ENCODE data around the gene ZNF277. TPM values are rescaled to one million over a fixed set of nuclear protein-coding genes. Genes with fewer than 3 reads are reported as not detected.
"Not testable (repeated sequence)": the region's sequence is repeated elsewhere in the genome, so short reads cannot be mapped to it uniquely, and the experiment has no call there.

The ZNF277 gene
- total RNA-seq, 4 donors from 2014 or later, result 16.5 to 25.8 (median 19.1) TPM

DNA sequence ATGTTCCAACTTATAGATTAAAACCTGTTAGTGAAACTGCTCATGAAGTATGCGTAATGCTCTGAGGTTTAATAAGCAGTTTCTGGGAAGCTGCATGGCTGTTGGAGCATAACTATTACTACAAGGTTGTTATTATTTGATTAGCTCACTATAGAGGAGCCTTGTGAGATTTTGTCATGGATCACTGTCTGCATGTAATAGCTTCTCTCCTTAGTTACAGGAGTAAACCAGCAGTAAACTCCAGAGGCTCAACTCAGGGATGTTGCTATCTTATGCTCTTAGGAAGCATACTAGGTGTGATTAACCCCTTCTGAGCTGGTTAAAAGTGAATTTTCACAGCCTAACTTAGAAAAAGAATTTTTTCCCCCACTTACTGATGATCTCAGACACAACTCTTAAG is 180.1 kb downstream of the ZNF277 start:
- no peaks in the 10 kb centered on the region for H3K9me3 ChIP-seq
- 88% methylated on average over 1 of the region's 1 CpG for WGBS, 2 donors
- TF ChIP-seq EP300 (IDR thresholded peaks at IDR 0.05) (no peak), POLR2A (IDR thresholded peaks at IDR 0.05) (no peak)
- TF ChIP-seq, protein P1, sequence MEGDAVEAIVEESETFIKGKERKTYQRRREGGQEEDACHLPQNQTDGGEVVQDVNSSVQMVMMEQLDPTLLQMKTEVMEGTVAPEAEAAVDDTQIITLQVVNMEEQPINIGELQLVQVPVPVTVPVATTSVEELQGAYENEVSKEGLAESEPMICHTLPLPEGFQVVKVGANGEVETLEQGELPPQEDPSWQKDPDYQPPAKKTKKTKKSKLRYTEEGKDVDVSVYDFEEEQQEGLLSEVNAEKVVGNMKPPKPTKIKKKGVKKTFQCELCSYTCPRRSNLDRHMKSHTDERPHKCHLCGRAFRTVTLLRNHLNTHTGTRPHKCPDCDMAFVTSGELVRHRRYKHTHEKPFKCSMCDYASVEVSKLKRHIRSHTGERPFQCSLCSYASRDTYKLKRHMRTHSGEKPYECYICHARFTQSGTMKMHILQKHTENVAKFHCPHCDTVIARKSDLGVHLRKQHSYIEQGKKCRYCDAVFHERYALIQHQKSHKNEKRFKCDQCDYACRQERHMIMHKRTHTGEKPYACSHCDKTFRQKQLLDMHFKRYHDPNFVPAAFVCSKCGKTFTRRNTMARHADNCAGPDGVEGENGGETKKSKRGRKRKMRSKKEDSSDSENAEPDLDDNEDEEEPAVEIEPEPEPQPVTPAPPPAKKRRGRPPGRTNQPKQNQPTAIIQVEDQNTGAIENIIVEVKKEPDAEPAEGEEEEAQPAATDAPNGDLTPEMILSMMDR (IDR thresholded peaks at IDR 0.05), result no peak
- no peak overlapping the region for H3K4me3 ChIP-seq
- DNase-seq (ENCODE audit: low spot score in 2 of 2), result no peak
- H3K36me3 ChIP-seq, result no peaks in the 10 kb centered on the region
- H3K27me3 ChIP-seq, result no peaks in the 10 kb centered on the region
- H3K4me1 ChIP-seq, result no peaks in the 10 kb centered on the region
- H3K27ac ChIP-seq, result no peak overlapping the region

DNA sequence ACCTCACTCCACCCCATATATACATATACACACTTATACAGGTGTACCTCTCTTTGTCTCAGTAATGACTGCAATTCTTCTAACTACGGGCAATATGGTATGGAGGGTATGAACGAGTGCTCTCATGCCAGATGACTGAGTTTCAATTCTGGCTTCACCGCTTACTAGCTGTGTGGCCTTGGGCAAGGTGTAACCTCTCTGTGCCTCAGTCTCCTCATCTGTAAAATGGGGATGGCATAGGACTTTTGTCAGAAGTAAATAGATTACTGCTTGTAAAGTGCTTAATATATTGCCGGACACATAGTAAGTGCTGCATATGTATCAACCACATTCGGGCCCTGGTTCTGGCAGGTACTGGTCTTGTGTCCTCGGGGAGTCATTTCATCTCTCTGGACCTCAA is 183.7 kb downstream of the ZNF277 start:
- no peak overlapping the region for H3K27ac ChIP-seq
- TF ChIP-seq, protein P1 (IDR thresholded peaks at IDR 0.05), result no peak
- no peak for TF ChIP-seq EP300 (IDR thresholded peaks at IDR 0.05)
- 89 to 96% methylated on average over 6 of the region's 6 CpGs for WGBS, 2 donors
- no peak overlapping the region for H3K4me3 ChIP-seq
- H3K4me1 ChIP-seq, result peaks cover 0 to 8% (median 3%) of the 10 kb centered on the region in 4 donors
- H3K9me3 ChIP-seq, result no peaks in the 10 kb centered on the region
- no peaks in the 10 kb centered on the region for H3K27me3 ChIP-seq
- no peaks in the 10 kb centered on the region for H3K36me3 ChIP-seq
- no peak for DNase-seq (ENCODE audit: low spot score in 2 of 2)

DNA sequence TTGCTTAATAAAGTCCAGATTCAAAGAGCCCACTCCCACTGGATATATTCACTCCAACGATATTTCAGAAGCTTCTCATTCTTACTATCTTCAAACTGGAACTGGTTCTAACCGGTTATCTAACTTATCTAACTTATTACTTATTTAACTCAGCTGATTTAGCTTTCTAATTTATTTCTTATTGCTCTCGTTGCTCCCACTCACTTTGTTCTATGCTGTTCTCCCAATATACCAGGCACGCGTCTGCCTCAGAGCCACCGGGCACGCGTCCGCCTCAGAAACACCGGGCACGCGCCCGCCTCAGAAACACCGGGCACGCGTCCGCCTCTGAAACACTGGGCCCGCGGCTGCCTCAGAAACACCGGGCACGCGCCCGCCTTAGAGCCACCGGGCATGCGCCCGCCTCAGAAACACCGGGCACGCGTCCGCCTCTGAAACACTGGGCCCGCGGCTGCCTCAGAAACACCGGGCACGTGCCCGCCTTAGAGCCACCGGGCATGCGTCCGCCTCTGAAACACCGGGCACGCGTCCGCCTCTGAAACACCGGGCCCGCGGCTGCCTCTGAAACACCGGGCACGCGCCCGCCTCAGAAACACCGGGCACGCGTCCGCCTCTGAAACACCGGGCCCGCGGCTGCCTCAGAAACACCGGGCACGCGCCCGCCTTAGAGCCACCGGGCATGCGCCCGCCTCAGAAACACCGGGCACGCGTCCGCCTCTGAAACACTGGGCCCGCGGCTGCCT is 184.8 kb downstream of the ZNF277 start:
- not testable (repeated sequence) for H3K4me1 ChIP-seq, H3K27me3 ChIP-seq, H3K9me3 ChIP-seq, H3K36me3 ChIP-seq
- Histone ChIP-seq H3K4me3 (peak overlapping the region; percentile 38 to 63 (median 56)), H3K27ac (peak overlapping the region; percentile 19 to 90 (median 58))
- peak in 1 of 2 donors; percentile 31 for DNase-seq (ENCODE audit: low spot score in 2 of 2)
- WGBS, 2 donors, result 2 to 5% methylated on average over 21 to 30 of the region's 69 CpGs

DNA sequence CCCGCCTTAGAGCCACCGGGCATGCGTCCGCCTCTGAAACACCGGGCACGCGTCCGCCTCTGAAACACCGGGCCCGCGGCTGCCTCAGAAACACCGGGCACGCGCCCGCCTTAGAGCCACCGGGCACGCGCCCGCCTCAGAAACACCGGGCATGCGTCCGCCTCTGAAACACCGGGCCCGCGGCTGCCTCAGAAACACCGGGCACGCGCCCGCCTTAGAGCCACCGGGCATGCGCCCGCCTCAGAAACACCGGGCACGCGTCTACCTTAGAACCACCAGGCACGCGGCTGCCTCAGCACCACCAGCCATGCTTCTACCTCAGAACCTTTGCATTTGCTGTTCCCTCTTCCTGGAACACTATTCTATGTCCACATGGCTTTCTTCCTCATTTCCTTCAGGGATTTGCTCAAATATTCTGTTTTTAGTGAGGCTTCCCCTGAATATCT is 185.4 kb downstream of the ZNF277 start:
- peak; percentile 21 to 34 for DNase-seq (ENCODE audit: low spot score in 2 of 2)
- H3K27ac ChIP-seq, result peak overlapping the region; percentile 19 to 90 (median 58)

More for the DNA sequence above, 185.4 kb downstream of the ZNF277 start:
- not testable (repeated sequence) for H3K4me1 ChIP-seq, H3K27me3 ChIP-seq, H3K9me3 ChIP-seq, H3K36me3 ChIP-seq
- 1 to 2% methylated on average over 26 to 37 of the region's 37 CpGs for WGBS, 2 donors
- H3K4me3 ChIP-seq, result peak overlapping the region; percentile 38 to 63 (median 56)

Other genes with a start within 250 kb of the ZNF277 start
- 10 to 100 TPM; 30.8 to 49.8 (median 37.2) TPM for gene DOCK4, start 296 bp upstream of the ZNF277 start, total RNA-seq
- 100 to 1,000 TPM in 2 of 4 donors, 10 to 100 TPM in 2; 85.2 to 116 (median 102) TPM for gene IFRD1, start 243.8 kb downstream of the ZNF277 start, total RNA-seq

Data from tibial nerve (tissue), 4 donors.